ENCODE data around the gene GMDS.

GMDS gene

GRCh38 chr6:2133716-2134310, 111.6 kb downstream of the GMDS start:
- no peak for DNase-seq (ENCODE audit: low read depth in 2 of 2)

- no peak for DNase-seq (ENCODE audit: low read depth in 2 of 2)
These were observed 112.5 kb downstream of the GMDS start for GRCh38 chr6:2132916-2133315.

- no peak for DNase-seq (ENCODE audit: low read depth in 2 of 2)
These were observed 113.0 kb downstream of the GMDS start for GRCh38 chr6:2132416-2132815.

GRCh38 chr6:2129182-2129621, 116.2 kb downstream of the GMDS start:
- no peak for DNase-seq (ENCODE audit: low read depth in 2 of 2)

GRCh38 chr6:2127484-2127911, 117.9 kb downstream of the GMDS start:
- DNase-seq (ENCODE audit: low read depth in 2 of 2): peak; percentile 27 to 42

GRCh38 chr6:2126351-2126750, 119.1 kb downstream of the GMDS start:
- no peak for DNase-seq (ENCODE audit: low read depth in 2 of 2)

GRCh38 chr6:2125158-2125557, 120.2 kb downstream of the GMDS start:
- DNase-seq (ENCODE audit: low read depth in 2 of 2): no peak

- DNase-seq (ENCODE audit: low read depth in 2 of 2): no peak
These were observed 121.1 kb downstream of the GMDS start for GRCh38 chr6:2124260-2124709.

GRCh38 chr6:2120912-2121311, 124.5 kb downstream of the GMDS start:
- no peak for DNase-seq (ENCODE audit: low read depth in 2 of 2)

- no peak for DNase-seq (ENCODE audit: low read depth in 2 of 2)
These were observed 126.1 kb downstream of the GMDS start for GRCh38 chr6:2119275-2119674.

GRCh38 chr6:2118136-2118535, 127.3 kb downstream of the GMDS start:
- DNase-seq (ENCODE audit: low read depth in 2 of 2): no peak

- no peak for DNase-seq (ENCODE audit: low read depth in 2 of 2)
These were observed 128.0 kb downstream of the GMDS start for GRCh38 chr6:2117447-2117846.

GRCh38 chr6:2116496-2116895, 128.9 kb downstream of the GMDS start:
- no peak for DNase-seq (ENCODE audit: low read depth in 2 of 2)

GRCh38 chr6:2114100-2114499, 131.3 kb downstream of the GMDS start:
- no peak for DNase-seq (ENCODE audit: low read depth in 2 of 2)

GRCh38 chr6:2111162-2111677, 134.2 kb downstream of the GMDS start:
- no peak for DNase-seq (ENCODE audit: low read depth in 2 of 2)

- peak in 1 of 2 experiments; percentile 6 for DNase-seq (ENCODE audit: low read depth in 2 of 2)
These were observed 134.9 kb downstream of the GMDS start for GRCh38 chr6:2110504-2110903.

- no peak for DNase-seq (ENCODE audit: low read depth in 2 of 2)
These were observed 135.6 kb downstream of the GMDS start for GRCh38 chr6:2109796-2110195.

GRCh38 chr6:2108700-2109306, 136.6 kb downstream of the GMDS start:
- no peak for DNase-seq (ENCODE audit: low read depth in 2 of 2)

GRCh38 chr6:2104524-2104880, 140.9 kb downstream of the GMDS start:
- no peak for DNase-seq (ENCODE audit: low read depth in 2 of 2)

- no peak for DNase-seq (ENCODE audit: low read depth in 2 of 2)
These were observed 141.5 kb downstream of the GMDS start for GRCh38 chr6:2103765-2104523.

GRCh38 chr6:2102966-2103365, 142.4 kb downstream of the GMDS start:
- DNase-seq (ENCODE audit: low read depth in 2 of 2): no peak

GRCh38 chr6:2102316-2102883, 143.0 kb downstream of the GMDS start:
- DNase-seq (ENCODE audit: low read depth in 2 of 2): no peak

All from stimulated activated CD4-positive, alpha-beta T cell treated with anti-CD3 and anti-CD28 coated beads, Interleukin-12 subunit alpha, Interleukin-12 subunit beta, amount 100 ng/mL, for 24 hours (primary cell).